Activated effector memory CD4-positive, alpha-beta T cell treated with anti-CD3 and anti-CD28 coated beads, Interleukin-2, amount 50 U/mL, for 16 hours (primary cell): ENCODE data around the gene ALG3.

Experiments used
- DNase-seq: peaks from one replicate; pipeline ENCODE4 v3.0.0-alpha.2; 2020

ALG3 gene

GRCh38 chr3:184259878-184260723 is 11.3 kb upstream of the ALG3 start:
- peak; percentile 78 for DNase-seq

GRCh38 chr3:184259396-184259877 is 10.7 kb upstream of the ALG3 start:
- no peak for DNase-seq

DNA sequence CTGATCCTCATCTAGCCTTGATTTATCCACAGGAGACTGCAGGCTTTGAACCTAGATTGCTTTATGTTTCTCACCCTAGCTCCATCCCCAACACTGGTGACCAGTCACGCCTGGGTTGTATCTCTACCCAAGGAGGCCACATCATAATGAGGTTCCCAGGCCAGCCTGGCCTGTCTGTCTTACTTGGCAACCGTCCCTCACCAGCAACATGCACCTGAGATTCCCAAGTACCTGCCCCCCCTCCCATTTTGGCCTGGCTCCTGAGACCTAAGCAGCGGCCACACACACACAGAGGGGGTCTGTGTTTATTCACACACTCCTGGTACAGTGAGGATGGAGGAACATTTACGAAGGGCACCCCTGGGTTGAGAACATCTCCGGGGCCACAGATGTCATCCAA is 10.2 kb upstream of the ALG3 start:
- no peak for DNase-seq

DNA sequence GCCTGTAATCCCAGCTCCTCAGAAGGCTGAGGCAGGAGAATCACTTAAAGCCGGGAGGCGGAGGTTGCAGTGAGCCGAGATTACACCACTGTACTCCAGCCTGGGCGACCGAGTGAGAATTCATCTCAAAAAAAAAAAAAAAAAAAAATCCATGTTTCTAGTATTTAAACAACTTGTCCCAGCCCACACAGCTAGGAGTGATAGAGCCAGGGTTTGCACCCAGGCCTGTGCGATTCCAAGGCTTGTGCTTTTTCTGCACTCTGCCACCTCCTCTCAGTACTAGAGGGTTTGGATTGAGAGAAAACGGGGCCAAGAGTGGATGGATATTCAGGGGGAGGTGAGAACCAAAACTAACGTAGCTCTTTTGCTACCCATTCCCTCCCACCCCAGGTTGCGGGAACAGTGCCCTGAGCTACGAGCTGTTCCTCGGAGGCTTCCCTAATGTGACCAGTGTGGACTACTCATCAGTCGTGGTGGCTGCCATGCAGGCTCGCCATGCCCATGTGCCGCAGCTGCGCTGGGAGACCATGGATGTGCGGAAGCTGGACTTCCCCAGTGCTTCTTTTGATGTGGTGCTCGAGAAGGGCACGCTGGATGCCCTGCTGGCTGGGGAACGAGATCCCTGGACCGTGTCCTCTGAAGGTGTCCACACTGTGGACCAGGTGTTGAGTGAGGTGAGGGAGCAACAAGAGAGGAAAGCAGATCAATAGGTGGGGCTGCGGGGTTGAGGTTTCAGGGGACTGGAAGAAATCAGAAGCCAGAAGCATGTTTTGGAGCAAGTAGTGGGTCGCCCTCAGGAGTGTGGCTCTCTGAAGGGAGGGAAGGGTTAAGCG is 8.5 kb upstream of the ALG3 start:
- no peak for DNase-seq

- DNase-seq = peak; percentile 71
Observed at GRCh38 chr3:184255291-184256039, 6.7 kb upstream of the ALG3 start.

- peak; percentile 96 for DNase-seq
Observed at GRCh38 chr3:184250167-184250828, 1.5 kb upstream of the ALG3 start.

DNA sequence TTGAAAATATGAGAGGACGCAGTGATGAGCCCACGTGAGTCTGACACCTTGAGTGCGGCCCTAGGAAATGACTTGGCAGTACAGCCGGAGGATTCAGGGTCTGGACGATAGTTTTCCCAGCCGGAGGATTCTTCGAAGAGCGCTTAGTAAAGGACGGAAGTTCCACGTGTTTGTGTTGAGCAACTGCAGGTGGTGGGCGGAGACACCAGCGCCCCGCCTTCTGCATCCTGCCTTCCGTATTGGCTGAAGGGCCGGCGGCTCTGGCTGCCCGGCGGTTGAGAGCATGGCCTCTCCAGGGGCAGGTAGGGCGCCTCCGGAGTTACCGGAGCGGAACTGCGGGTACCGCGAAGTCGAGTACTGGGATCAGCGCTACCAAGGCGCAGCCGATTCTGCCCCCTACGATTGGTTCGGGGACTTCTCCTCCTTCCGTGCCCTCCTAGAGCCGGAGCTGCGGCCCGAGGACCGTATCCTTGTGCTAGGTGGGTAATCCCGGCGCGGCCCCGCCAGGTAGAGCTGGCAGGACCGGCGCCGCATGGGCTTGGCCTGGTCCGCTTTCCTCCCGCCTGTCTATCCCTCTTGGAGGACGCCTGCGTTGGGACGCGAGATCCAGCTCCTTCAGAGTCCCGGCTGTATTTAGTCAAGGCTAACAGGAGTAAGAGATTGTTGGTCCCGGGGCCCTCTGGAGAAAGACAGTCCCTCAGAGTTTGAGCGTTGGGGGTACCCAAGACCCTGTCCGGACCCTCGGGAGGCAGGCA is 827 bp upstream of the ALG3 start, which contains the start of gene EEF1AKMT4:
Gene EEF1AKMT4, plus strand, starts transcription at position 261 of the 755 bp plus-strand sequence. Its CDS starts 23 bp downstream, at position 284.
- peak; percentile 99 for DNase-seq

DNA sequence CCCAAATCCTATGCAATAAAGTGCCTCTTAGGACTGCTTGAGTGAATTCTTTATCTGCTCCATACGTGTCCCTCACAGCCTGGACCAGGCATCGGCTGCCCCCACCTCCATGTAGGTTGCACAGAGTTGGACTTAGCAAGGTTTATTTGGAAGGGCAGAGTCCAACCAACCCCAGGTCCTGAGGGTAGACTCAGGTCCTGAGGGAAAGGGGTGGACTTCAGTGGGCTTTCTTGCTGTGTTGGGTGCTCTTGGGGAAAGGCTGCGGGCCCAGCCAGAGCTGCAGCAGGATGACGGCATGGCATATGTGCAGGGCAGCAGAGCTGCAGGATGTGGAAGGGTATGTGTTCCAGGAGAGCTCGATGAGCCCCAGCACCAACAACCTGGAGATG is 6.5 kb downstream of the ALG3 start:
- no peak for DNase-seq

DNA sequence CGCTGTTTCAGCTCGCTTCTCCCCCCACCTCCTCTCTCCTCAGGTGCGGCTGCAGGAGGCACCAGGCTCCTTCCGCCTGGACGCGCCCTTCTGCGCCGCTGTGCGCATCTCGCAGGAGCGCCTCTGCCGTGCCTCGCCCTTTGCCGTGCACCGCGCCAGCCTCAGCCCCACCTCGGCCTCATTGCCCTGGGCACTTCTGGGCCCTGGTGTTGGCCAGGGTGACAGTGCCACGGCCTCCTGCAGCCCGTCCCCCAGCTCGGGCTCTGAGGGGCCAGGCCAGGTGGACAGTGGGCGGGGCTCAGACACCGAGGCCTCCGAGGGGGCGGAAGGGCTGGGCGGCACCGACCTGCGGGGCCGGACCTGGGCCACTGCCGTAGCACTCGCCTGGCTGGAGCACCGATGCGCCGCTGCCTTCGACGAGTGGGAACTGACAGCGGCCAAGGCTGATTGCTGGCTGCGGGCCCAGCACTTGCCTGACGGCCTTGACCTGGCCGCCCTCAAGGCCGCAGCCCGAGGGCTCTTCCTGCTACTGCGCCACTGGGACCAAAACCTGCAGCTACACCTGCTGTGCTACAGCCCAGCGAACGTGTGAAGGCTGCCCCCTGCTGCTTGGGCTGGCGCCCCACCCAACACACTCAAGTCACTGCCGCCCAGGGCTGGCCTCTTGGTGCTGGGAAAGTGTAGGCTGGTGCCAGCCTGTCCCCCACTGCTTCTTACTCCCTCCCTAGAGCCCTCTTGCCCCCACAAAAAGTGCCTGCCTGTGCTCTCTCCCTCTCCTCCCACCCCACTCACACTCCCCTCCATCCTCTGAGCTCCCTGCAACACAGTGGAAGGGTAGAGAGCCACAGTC is 7.1 kb downstream of the ALG3 start:
- no peak for DNase-seq

DNA sequence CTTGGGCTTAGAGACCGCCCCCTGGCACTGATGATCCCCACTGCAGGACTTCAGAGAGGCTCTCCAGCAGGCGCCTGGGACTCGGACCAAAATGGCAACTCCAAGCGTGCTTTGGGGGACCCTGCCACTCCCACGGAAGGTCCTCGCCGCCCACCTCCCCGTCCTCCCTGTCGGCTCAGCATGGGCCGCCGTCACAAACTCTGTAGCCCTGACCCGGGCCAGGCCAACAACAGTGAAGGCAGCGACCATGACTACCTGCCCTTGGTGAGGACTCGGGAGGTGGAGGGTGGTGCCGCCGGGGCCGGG is 7.7 kb downstream of the ALG3 start:
- DNase-seq = no peak

GRCh38 chr3:184240384-184241140 is 8.2 kb downstream of the ALG3 start:
- no peak for DNase-seq

DNA sequence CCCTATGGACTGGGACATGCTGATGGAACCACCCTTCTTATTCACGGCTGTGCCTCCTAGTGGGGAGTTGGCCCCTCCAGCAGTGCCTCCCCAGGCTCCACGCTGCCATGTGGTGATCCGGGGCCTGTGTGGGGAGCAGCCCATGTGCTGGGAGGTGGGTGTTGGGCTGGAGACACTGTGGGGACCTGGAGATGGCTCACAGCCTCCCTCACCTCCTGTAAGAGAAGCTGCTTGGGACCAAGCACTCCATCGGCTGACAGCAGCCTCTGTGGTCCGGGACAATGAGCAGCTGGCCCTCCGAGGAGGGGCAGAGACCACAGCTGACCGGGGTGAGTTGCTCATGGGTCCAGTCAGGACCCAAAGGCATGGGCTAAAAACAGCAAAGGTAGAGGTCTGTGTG is 9.1 kb downstream of the ALG3 start:
- no peak for DNase-seq

- no peak for DNase-seq
Observed at GRCh38 chr3:184239221-184239620, 9.5 kb downstream of the ALG3 start.

DNA sequence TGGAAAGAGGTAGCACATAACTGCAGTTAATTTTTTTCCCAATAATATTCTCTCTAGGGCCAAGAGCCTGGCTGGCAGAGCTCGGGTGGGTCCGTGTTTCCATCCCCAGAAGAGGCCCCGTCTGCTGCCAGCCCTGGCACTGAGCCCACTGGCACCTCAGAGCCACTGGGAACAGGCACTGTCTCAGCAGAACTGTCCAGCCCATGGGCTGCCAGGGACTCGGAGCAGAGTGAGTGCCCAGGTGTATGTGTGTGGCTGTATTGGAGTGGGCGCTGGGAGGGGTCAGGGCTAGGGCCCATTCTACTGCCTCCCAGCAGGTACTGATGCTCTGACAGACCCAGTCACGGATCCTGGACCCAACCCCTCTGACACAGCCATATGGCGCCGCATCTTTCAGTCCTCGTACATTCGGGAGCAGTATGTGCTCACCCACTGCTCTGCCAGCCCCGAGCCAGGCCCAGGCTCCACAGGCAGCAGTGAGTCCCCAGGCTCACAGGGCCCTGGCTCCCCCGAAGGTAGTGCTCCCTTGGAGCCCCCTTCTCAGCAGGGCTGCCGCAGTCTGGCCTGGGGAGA is 10.4 kb downstream of the ALG3 start:
- DNase-seq = no peak

DNA sequence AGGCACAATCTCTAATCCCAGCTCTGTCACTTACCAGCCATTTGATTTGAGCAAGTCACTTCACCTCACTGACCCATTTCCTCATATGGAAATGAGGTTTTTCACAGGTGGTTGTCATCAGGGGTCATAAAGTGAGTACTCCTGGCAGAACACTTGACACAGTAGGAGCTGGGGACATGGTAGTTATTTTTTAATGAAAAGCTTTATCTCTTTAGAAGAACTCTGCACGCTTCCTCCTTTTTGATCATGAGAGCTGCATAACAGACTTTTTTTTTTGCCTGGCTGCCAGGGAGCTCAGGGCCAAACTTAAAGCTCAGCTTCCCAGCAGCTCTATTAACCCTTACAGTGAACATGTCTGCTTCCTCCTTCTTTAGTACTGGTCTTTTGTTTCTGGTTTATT is 11.0 kb downstream of the ALG3 start:
- no peak for DNase-seq

- DNase-seq = no peak
Observed at GRCh38 chr3:184237211-184237610, 11.6 kb downstream of the ALG3 start.

- no peak for DNase-seq
Observed at GRCh38 chr3:184236636-184237035, 12.1 kb downstream of the ALG3 start.

DNA sequence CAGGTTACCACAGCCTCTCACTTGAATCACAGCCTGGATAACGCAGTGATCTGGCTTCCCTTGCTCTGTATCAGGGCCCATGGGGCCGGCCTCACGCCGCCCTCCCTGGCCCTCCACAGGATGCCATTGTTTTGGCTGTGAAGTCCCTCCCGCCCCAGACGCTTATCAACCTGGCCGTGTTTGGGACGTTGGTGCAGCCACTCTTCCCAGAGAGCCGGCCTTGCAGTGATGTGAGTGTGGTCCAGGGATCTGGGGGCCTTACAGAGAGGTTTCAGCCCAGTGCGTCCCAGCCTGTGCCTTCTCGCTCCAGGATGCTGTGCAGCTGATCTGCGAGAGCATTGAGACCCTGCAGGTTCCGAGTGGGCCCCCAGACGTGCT is 12.7 kb downstream of the ALG3 start:
- no peak for DNase-seq

DNA sequence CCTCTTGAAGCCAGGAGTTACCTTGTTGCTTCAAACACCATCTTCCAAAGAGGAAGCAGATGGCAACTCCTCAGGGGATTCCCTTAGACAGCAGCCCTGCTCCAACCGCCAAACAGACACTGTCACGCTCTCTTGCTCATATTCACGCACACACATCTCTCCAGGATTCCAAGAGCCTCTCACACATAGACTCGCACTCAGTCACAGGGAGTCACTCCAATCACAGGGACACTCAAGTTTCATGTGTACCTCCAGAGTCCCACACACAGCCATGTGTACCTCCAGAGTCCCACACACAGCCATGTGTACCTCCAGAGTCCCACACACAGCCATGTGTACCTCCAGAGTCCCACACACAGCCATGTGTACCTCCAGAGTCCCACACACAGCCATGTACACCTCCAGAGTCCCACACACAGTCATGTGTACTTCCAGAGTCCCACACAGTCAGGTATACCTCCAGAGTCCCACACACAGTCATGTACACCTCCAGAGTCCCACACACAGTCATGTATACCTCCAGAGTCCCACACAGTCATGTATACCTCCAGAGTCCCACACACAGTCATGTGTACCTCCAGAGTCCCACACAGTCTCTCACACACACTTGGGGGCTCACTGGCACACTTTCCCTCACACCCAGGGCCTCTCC is 13.3 kb downstream of the ALG3 start:
- DNase-seq = no peak
